GM23338 (cell line): Measurements from ENCODE around the gene DMD.

Source experiments
- CREB1 ChIP-seq: fragments of 250-450 bp; sonication (Bioruptor Pico); IDR thresholded peaks from 2 replicates; pipeline ENCODE4 v1.5.0; 2020; ENCODE audit warnings: low read depth, mild to moderate bottlenecking, moderate library complexity
- EZH2 ChIP-seq: fragments of 200-600 bp; sonication (generic); IDR thresholded peaks from one replicate; pipeline ENCODE4 v1.8.0; 2017; ENCODE audit warnings: antibody characterized with exemption, mild to moderate bottlenecking, low read depth; ENCODE audit not compliant: unreplicated experiment
- EZH2phosphoT487 ChIP-seq: fragments of 200-600 bp; sonication (generic); IDR thresholded peaks from one replicate; pipeline ENCODE4 v1.8.1; 2018; ENCODE audit warnings: antibody characterized with exemption; ENCODE audit not compliant: unreplicated experiment
- JUNB ChIP-seq: IDR thresholded peaks from one replicate; pipeline ENCODE4 v1.6.1; 2016; ENCODE audit warnings: antibody characterized with exemption; ENCODE audit not compliant: unreplicated experiment
- POLR2AphosphoS5 ChIP-seq: IDR thresholded peaks from 2 replicates; pipeline ENCODE4 v1.6.1; 2016; ENCODE audit warnings: antibody characterized with exemption, low read depth
- STAT1 ChIP-seq: IDR thresholded peaks from one replicate; pipeline ENCODE4 v1.6.1; 2016; ENCODE audit warnings: antibody characterized with exemption; ENCODE audit not compliant: unreplicated experiment
- TF ChIP-seq, protein P1 (sequence below), 2 experiments: fragments of 200-600 bp in 1 of 2; sonication (generic) in 1 of 2; conservative IDR thresholded peaks; 2 replicates each; pipeline versions ENCODE4 v1.5.1 to v1.6.1; 2016 to 2017; ENCODE audit warnings: antibody characterized with exemption in 2 of 2, low read depth in 2 of 2, mild to moderate bottlenecking in 2 of 2, moderate library complexity in 1 of 2
- TF ChIP-seq, protein P2 (sequence below): IDR thresholded peaks from one replicate; pipeline ENCODE4 v1.6.1; 2018; ENCODE audit warnings: antibody characterized with exemption; ENCODE audit not compliant: unreplicated experiment

DNA sequence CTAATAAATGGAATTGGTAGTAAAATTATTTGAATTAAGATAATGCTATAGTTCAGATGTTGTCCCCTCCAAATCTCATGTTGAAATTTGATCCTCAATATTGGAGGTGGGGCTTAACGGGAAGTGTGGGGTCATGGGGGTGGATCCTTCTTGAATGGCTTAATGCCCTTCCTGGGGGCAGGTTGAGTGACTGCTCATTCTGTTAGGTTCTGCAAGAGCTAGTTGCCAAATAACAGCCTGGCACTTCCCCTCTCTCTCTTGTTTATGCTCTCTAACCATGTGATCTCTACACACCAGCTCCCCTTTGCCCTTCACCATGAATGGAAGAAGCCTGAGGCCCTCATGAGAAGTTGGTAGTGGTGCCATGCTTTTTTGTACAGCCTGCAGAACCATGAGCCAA is 1414.7 kb downstream of the DMD start:
- TF ChIP-seq POLR2AphosphoS5 (no peak), STAT1 (no peak), EZH2phosphoT487 (no peak), EZH2 (no peak), JUNB (no peak), CREB1 (CRISPR knock-in tag) (no peak)
- TF ChIP-seq, protein P1, sequence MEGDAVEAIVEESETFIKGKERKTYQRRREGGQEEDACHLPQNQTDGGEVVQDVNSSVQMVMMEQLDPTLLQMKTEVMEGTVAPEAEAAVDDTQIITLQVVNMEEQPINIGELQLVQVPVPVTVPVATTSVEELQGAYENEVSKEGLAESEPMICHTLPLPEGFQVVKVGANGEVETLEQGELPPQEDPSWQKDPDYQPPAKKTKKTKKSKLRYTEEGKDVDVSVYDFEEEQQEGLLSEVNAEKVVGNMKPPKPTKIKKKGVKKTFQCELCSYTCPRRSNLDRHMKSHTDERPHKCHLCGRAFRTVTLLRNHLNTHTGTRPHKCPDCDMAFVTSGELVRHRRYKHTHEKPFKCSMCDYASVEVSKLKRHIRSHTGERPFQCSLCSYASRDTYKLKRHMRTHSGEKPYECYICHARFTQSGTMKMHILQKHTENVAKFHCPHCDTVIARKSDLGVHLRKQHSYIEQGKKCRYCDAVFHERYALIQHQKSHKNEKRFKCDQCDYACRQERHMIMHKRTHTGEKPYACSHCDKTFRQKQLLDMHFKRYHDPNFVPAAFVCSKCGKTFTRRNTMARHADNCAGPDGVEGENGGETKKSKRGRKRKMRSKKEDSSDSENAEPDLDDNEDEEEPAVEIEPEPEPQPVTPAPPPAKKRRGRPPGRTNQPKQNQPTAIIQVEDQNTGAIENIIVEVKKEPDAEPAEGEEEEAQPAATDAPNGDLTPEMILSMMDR (conservative IDR thresholded peaks at IDR 0.05; ENCODE audit: low read depth in 2 of 2), result no peak
- TF ChIP-seq, protein P2, sequence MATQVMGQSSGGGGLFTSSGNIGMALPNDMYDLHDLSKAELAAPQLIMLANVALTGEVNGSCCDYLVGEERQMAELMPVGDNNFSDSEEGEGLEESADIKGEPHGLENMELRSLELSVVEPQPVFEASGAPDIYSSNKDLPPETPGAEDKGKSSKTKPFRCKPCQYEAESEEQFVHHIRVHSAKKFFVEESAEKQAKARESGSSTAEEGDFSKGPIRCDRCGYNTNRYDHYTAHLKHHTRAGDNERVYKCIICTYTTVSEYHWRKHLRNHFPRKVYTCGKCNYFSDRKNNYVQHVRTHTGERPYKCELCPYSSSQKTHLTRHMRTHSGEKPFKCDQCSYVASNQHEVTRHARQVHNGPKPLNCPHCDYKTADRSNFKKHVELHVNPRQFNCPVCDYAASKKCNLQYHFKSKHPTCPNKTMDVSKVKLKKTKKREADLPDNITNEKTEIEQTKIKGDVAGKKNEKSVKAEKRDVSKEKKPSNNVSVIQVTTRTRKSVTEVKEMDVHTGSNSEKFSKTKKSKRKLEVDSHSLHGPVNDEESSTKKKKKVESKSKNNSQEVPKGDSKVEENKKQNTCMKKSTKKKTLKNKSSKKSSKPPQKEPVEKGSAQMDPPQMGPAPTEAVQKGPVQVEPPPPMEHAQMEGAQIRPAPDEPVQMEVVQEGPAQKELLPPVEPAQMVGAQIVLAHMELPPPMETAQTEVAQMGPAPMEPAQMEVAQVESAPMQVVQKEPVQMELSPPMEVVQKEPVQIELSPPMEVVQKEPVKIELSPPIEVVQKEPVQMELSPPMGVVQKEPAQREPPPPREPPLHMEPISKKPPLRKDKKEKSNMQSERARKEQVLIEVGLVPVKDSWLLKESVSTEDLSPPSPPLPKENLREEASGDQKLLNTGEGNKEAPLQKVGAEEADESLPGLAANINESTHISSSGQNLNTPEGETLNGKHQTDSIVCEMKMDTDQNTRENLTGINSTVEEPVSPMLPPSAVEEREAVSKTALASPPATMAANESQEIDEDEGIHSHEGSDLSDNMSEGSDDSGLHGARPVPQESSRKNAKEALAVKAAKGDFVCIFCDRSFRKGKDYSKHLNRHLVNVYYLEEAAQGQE, result no peak
